HEK293 (cell line): ENCODE measurements around the gene GALE.
A peak's percentile ranks its signal among the peaks of the same experiment; 100 is the strongest.

ENCODE experiments used
- GLIS1 ChIP-seq: fragments of 450-650 bp; formaldehyde crosslinking; IDR thresholded peaks from 2 replicates; pipeline ENCODE4 v1.5.1; 2016; ENCODE audit warnings: missing biosample characterization, missing genetic modification characterization
- IKZF3 ChIP-seq: fragments of 450-650 bp; IDR thresholded peaks from 2 replicates; pipeline ENCODE4 v1.5.0; 2018; ENCODE audit warnings: missing biosample characterization, mild to moderate bottlenecking, missing genetic modification characterization, moderate library complexity
- KLF10 ChIP-seq: fragments of 450-650 bp; IDR thresholded peaks from 2 replicates; pipeline ENCODE4 v1.5.1; 2018; ENCODE audit warnings: missing biosample characterization, mild to moderate bottlenecking, missing genetic modification characterization
- KLF16 ChIP-seq: fragments of 450-650 bp; formaldehyde crosslinking; IDR thresholded peaks from 2 replicates; pipeline ENCODE4 v1.5.1; 2017; ENCODE audit warnings: missing biosample characterization, missing genetic modification characterization
- KLF7 ChIP-seq: fragments of 450-650 bp; formaldehyde crosslinking; IDR thresholded peaks from 2 replicates; pipeline ENCODE4 v1.5.1; 2016; ENCODE audit warnings: missing biosample characterization, missing genetic modification characterization, borderline replicate concordance
- KLF8 ChIP-seq: fragments of 450-650 bp; formaldehyde crosslinking; IDR thresholded peaks from 2 replicates; pipeline ENCODE4 v1.5.1; 2016; ENCODE audit warnings: missing biosample characterization, missing genetic modification characterization
- MYNN ChIP-seq: fragments of 450-650 bp; formaldehyde crosslinking; IDR thresholded peaks from 2 replicates; pipeline ENCODE4 v1.5.1; 2016; ENCODE audit warnings: missing biosample characterization, missing genetic modification characterization, borderline replicate concordance
- MZF1 ChIP-seq: fragments of 450-650 bp; formaldehyde crosslinking; IDR thresholded peaks from 2 replicates; pipeline ENCODE4 v1.5.1; 2017; ENCODE audit warnings: missing biosample characterization, missing genetic modification characterization, borderline replicate concordance
- OSR2 ChIP-seq: fragments of 450-650 bp; formaldehyde crosslinking; IDR thresholded peaks from 2 replicates; pipeline ENCODE4 v1.5.1; 2016; ENCODE audit warnings: missing biosample characterization, missing genetic modification characterization
- YY1 ChIP-seq: fragments of 450-650 bp; formaldehyde crosslinking; IDR thresholded peaks from 2 replicates; pipeline ENCODE4 v1.5.1; 2018; ENCODE audit warnings: missing biosample characterization, missing genetic modification characterization
- ZBTB8A ChIP-seq: fragments of 450-650 bp; formaldehyde crosslinking; IDR thresholded peaks from 2 replicates; pipeline ENCODE4 v1.5.1; 2016; ENCODE audit warnings: missing biosample characterization, missing genetic modification characterization
- ZNF155 ChIP-seq: fragments of 450-650 bp; formaldehyde crosslinking; IDR thresholded peaks from 2 replicates; pipeline ENCODE4 v1.5.1; 2016; ENCODE audit warnings: missing biosample characterization, missing genetic modification characterization
- ZNF169 ChIP-seq: fragments of 450-650 bp; formaldehyde crosslinking; IDR thresholded peaks from 2 replicates; pipeline ENCODE4 v1.5.1; 2016; ENCODE audit warnings: missing biosample characterization, missing genetic modification characterization
- ZNF202 ChIP-seq: fragments of 450-650 bp; formaldehyde crosslinking; IDR thresholded peaks from 2 replicates; pipeline ENCODE4 v1.5.1; 2016; ENCODE audit warnings: missing biosample characterization, missing genetic modification characterization, borderline replicate concordance
- ZNF311 ChIP-seq: fragments of 450-650 bp; formaldehyde crosslinking; IDR thresholded peaks from 2 replicates; pipeline ENCODE4 v1.5.1; 2017; ENCODE audit warnings: missing biosample characterization, missing genetic modification characterization, borderline replicate concordance
- ZNF394 ChIP-seq: fragments of 450-650 bp; formaldehyde crosslinking; IDR thresholded peaks from 2 replicates; pipeline ENCODE4 v1.5.1; 2016; ENCODE audit warnings: missing biosample characterization, missing genetic modification characterization, mild to moderate bottlenecking, moderate library complexity, borderline replicate concordance
- ZNF398 ChIP-seq: fragments of 450-650 bp; formaldehyde crosslinking; IDR thresholded peaks from 2 replicates; pipeline ENCODE4 v1.5.1; 2017; ENCODE audit warnings: missing biosample characterization, missing genetic modification characterization
- ZNF423 ChIP-seq: fragments of 450-650 bp; formaldehyde crosslinking; IDR thresholded peaks from 2 replicates; pipeline ENCODE4 v1.5.1; 2016; ENCODE audit warnings: missing biosample characterization, missing genetic modification characterization
- ZNF501 ChIP-seq: fragments of 450-650 bp; formaldehyde crosslinking; IDR thresholded peaks from 2 replicates; pipeline ENCODE4 v1.5.1; 2016; ENCODE audit warnings: missing biosample characterization, missing genetic modification characterization
- ZNF529 ChIP-seq: fragments of 450-650 bp; formaldehyde crosslinking; IDR thresholded peaks from 2 replicates; pipeline ENCODE4 v1.5.1; 2017; ENCODE audit warnings: missing genetic modification characterization, missing biosample characterization; ENCODE audit not compliant: insufficient replicate concordance
- ZNF654 ChIP-seq: fragments of 450-650 bp; formaldehyde crosslinking; IDR thresholded peaks from 2 replicates; pipeline ENCODE4 v1.5.1; 2016; ENCODE audit warnings: low read depth, missing biosample characterization, missing genetic modification characterization
- ZNF660 ChIP-seq: fragments of 450-650 bp; IDR thresholded peaks from 2 replicates; pipeline ENCODE4 v1.5.1; 2018; ENCODE audit warnings: missing biosample characterization, mild to moderate bottlenecking, missing genetic modification characterization
- ZNF843 ChIP-seq: fragments of 450-650 bp; formaldehyde crosslinking; IDR thresholded peaks from 2 replicates; pipeline ENCODE4 v1.5.1; 2016; ENCODE audit warnings: missing biosample characterization, missing genetic modification characterization
- TF ChIP-seq, protein P1 (sequence below): fragments of 450-650 bp; formaldehyde crosslinking; IDR thresholded peaks from 2 replicates; pipeline ENCODE4 v1.5.1; 2016; ENCODE audit warnings: missing biosample characterization, missing genetic modification characterization, borderline replicate concordance
- TF ChIP-seq, protein P2 (sequence below): fragments of 450-650 bp; formaldehyde crosslinking; IDR thresholded peaks from 2 replicates; pipeline ENCODE4 v1.5.1; 2016; ENCODE audit warnings: missing biosample characterization, missing genetic modification characterization
- TF ChIP-seq, protein P3 (sequence below): fragments of 450-650 bp; formaldehyde crosslinking; IDR thresholded peaks from 2 replicates; pipeline ENCODE4 v1.5.1; 2016; ENCODE audit warnings: missing biosample characterization, missing genetic modification characterization

The GALE gene

GRCh38 chr1:23790696-23791515, 9.6 kb downstream of the GALE start, which contains the start of gene LYPLA2 (continued):
- TF ChIP-seq ZNF843 (tag by site-specific recombination) (0 out of 2 replicates have a peak, but pooled peaks have one; percentile 11), MYNN (tag by site-specific recombination) (no peak), ZNF394 (tag by site-specific recombination) (peak; percentile 79; the same call in 1 of the 2 replicates), ZNF155 (tag by site-specific recombination) (no peak), ZNF501 (tag by site-specific recombination) (0 out of 2 replicates have a peak, but pooled peaks have one; percentile 23), YY1 (peak; percentile 84), ZBTB8A (tag by site-specific recombination) (peak; percentile 25; the same call in 1 of the 2 replicates), ZNF660 (tag by site-specific recombination) (peak; percentile 14; the same call in 1 of the 2 replicates), ZNF423 (peak; percentile 19; the same call in 1 of the 2 replicates), MZF1 (tag by site-specific recombination) (no peak), ZNF202 (tag by site-specific recombination) (no peak), KLF8 (peak; percentile 88), ZNF398 (tag by site-specific recombination) (peak; percentile 94), ZNF654 (tag by site-specific recombination) (no peak), GLIS1 (tag by site-specific recombination) (peak; percentile 27; the same call in 1 of the 2 replicates), ZNF529 (tag by site-specific recombination) (no peak), KLF7 (tag by site-specific recombination) (peak; percentile 82), OSR2 (peak; percentile 54; the same call in 1 of the 2 replicates), IKZF3 (tag by site-specific recombination) (no peak), KLF16 (peak; percentile 42; the same call in 1 of the 2 replicates), ZNF311 (tag by site-specific recombination) (no peak), KLF10 (tag by site-specific recombination) (peak; percentile 40; the same call in 1 of the 2 replicates), ZNF169 (tag by site-specific recombination) (no peak)
- TF ChIP-seq, protein P1, sequence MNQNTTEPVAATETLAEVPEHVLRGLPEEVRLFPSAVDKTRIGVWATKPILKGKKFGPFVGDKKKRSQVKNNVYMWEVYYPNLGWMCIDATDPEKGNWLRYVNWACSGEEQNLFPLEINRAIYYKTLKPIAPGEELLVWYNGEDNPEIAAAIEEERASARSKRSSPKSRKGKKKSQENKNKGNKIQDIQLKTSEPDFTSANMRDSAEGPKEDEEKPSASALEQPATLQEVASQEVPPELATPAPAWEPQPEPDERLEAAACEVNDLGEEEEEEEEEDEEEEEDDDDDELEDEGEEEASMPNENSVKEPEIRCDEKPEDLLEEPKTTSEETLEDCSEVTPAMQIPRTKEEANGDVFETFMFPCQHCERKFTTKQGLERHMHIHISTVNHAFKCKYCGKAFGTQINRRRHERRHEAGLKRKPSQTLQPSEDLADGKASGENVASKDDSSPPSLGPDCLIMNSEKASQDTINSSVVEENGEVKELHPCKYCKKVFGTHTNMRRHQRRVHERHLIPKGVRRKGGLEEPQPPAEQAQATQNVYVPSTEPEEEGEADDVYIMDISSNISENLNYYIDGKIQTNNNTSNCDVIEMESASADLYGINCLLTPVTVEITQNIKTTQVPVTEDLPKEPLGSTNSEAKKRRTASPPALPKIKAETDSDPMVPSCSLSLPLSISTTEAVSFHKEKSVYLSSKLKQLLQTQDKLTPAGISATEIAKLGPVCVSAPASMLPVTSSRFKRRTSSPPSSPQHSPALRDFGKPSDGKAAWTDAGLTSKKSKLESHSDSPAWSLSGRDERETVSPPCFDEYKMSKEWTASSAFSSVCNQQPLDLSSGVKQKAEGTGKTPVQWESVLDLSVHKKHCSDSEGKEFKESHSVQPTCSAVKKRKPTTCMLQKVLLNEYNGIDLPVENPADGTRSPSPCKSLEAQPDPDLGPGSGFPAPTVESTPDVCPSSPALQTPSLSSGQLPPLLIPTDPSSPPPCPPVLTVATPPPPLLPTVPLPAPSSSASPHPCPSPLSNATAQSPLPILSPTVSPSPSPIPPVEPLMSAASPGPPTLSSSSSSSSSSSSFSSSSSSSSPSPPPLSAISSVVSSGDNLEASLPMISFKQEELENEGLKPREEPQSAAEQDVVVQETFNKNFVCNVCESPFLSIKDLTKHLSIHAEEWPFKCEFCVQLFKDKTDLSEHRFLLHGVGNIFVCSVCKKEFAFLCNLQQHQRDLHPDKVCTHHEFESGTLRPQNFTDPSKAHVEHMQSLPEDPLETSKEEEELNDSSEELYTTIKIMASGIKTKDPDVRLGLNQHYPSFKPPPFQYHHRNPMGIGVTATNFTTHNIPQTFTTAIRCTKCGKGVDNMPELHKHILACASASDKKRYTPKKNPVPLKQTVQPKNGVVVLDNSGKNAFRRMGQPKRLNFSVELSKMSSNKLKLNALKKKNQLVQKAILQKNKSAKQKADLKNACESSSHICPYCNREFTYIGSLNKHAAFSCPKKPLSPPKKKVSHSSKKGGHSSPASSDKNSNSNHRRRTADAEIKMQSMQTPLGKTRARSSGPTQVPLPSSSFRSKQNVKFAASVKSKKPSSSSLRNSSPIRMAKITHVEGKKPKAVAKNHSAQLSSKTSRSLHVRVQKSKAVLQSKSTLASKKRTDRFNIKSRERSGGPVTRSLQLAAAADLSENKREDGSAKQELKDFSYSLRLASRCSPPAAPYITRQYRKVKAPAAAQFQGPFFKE (tag by site-specific recombination), result no peak
- TF ChIP-seq, protein P2, sequence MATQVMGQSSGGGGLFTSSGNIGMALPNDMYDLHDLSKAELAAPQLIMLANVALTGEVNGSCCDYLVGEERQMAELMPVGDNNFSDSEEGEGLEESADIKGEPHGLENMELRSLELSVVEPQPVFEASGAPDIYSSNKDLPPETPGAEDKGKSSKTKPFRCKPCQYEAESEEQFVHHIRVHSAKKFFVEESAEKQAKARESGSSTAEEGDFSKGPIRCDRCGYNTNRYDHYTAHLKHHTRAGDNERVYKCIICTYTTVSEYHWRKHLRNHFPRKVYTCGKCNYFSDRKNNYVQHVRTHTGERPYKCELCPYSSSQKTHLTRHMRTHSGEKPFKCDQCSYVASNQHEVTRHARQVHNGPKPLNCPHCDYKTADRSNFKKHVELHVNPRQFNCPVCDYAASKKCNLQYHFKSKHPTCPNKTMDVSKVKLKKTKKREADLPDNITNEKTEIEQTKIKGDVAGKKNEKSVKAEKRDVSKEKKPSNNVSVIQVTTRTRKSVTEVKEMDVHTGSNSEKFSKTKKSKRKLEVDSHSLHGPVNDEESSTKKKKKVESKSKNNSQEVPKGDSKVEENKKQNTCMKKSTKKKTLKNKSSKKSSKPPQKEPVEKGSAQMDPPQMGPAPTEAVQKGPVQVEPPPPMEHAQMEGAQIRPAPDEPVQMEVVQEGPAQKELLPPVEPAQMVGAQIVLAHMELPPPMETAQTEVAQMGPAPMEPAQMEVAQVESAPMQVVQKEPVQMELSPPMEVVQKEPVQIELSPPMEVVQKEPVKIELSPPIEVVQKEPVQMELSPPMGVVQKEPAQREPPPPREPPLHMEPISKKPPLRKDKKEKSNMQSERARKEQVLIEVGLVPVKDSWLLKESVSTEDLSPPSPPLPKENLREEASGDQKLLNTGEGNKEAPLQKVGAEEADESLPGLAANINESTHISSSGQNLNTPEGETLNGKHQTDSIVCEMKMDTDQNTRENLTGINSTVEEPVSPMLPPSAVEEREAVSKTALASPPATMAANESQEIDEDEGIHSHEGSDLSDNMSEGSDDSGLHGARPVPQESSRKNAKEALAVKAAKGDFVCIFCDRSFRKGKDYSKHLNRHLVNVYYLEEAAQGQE (tag by site-specific recombination), result peak; percentile 72; the same call in 1 of the 2 replicates
- TF ChIP-seq, protein P3, sequence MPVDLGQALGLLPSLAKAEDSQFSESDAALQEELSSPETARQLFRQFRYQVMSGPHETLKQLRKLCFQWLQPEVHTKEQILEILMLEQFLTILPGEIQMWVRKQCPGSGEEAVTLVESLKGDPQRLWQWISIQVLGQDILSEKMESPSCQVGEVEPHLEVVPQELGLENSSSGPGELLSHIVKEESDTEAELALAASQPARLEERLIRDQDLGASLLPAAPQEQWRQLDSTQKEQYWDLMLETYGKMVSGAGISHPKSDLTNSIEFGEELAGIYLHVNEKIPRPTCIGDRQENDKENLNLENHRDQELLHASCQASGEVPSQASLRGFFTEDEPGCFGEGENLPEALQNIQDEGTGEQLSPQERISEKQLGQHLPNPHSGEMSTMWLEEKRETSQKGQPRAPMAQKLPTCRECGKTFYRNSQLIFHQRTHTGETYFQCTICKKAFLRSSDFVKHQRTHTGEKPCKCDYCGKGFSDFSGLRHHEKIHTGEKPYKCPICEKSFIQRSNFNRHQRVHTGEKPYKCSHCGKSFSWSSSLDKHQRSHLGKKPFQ (tag by site-specific recombination), result peak; percentile 100
